GM12878 (cell line): ENCODE results near the gene NEDD8. TPM values are rescaled to one million over a fixed set of nuclear protein-coding genes. Genes with fewer than 3 reads are reported as not detected.

ENCODE experiments used
- ATAC-seq: fragments of 200-7000 bp; cut with Tn5 transposase; 3 replicates; pipeline ENCODE4 v1.9.1; 2020; ENCODE audit warnings: mild to moderate bottlenecking, moderate library complexity
- BruUV-seq: library from RNA; stranded (reverse); fragments of 400-500 nt; replicated peaks from 2 replicates; lab custom pipeline; 2021; lab: Mats Ljungman, UMichigan
- CTCF ChIA-PET: fragments of 300-600 bp; sonication (Branson Sonifier 250); formaldehyde crosslinking; extraction: SDS; loops from one replicate; lab custom pipeline; 2021; ENCODE audit warnings: inconsistent platforms; lab: Yijun Ruan, JAX
- POLR2A ChIA-PET: fragments of 350-600 bp; formaldehyde crosslinking; extraction: SDS; loops from one replicate; lab custom pipeline; 2021; ENCODE audit warnings: inconsistent platforms; lab: Charles Lee
- RAD21 ChIA-PET: fragments of 300-600 bp; sonication (Branson Sonifier 250); formaldehyde crosslinking; loops from one replicate; lab custom pipeline; 2023; ENCODE audit warnings: antibody characterized with exemption; ENCODE audit not compliant: unreplicated experiment; lab: Charles Lee
- SMC1A ChIA-PET: fragments of 300-600 bp; sonication (Branson Sonifier 250); formaldehyde crosslinking; loops from one replicate; lab custom pipeline; 2023; ENCODE audit not compliant: unreplicated experiment, uncharacterized antibody; lab: Charles Lee
- DNase-seq: peaks from one replicate; pipeline ENCODE4 v3.0.0-alpha.2; 2011; ENCODE audit warnings: low read depth, low spot score
- FAIRE-seq: peaks from 3 replicates; lab custom pipeline; 2011; peaks lifted over from hg19 to GRCh38; lab: Jason Lieb, UNC
- H2AFZ ChIP-seq: 2 replicates; pipeline ENCODE4 v1.6.0; 2011; ENCODE audit warnings: low read depth, low read length, control low read depth; ENCODE audit not compliant: control insufficient read depth
- H3K27ac ChIP-seq: 2 replicates; pipeline ENCODE4 v1.5.1; 2011; ENCODE audit warnings: control low read depth; ENCODE audit not compliant: control insufficient read depth, insufficient read depth
- H3K27me3 ChIP-seq, 2 experiments: replicated peaks in 1 of 2; 2 replicates each; pipeline versions ENCODE4 v1.6.0 to v1.6.1; 2011; ENCODE audit warnings: low read length in 1 of 2; ENCODE audit not compliant: control insufficient read depth in 2 of 2, insufficient read depth in 2 of 2
- H3K36me3 ChIP-seq, 2 experiments: 2 replicates each; pipeline ENCODE4 v1.5.1; 2011; ENCODE audit warnings: low read length in 1 of 2; ENCODE audit not compliant: control insufficient read depth in 2 of 2, insufficient read depth in 2 of 2
- H3K4me1 ChIP-seq: 2 replicates; pipeline ENCODE4 v1.6.1; 2011; ENCODE audit warnings: mild to moderate bottlenecking, low read length, moderate library complexity, mixed read lengths; ENCODE audit not compliant: control insufficient read depth, insufficient read depth
- H3K4me2 ChIP-seq: 2 replicates; pipeline ENCODE4 v1.6.0; 2011; ENCODE audit warnings: control low read depth; ENCODE audit not compliant: control insufficient read depth, insufficient read depth
- H3K4me3 ChIP-seq: fragments of 200-600 bp; sonication (generic); 2 replicates; pipeline ENCODE4 v1.5.1; 2016
- H3K79me2 ChIP-seq: 2 replicates; pipeline ENCODE4 v1.6.0; 2011; ENCODE audit warnings: low read length; ENCODE audit not compliant: control insufficient read depth, insufficient read depth
- H3K9ac ChIP-seq: 2 replicates; pipeline ENCODE4 v1.8.0; 2011; ENCODE audit warnings: low read length, control low read depth, mixed read lengths; ENCODE audit not compliant: control insufficient read depth, insufficient read depth
- H3K9me3 ChIP-seq: replicated peaks from 3 replicates; pipeline ENCODE4 v1.5.1; 2011; ENCODE audit warnings: mild to moderate bottlenecking, low read length; ENCODE audit not compliant: control insufficient read depth, insufficient read depth
- H4K20me1 ChIP-seq: 2 replicates; pipeline ENCODE4 v1.6.0; 2011; ENCODE audit not compliant: control insufficient read depth, insufficient read depth
- BCLAF1 ChIP-seq: fragments of 450-650 bp; IDR thresholded peaks from 2 replicates; pipeline ENCODE4 v1.6.1; 2017; ENCODE audit warnings: antibody characterized with exemption, mild to moderate bottlenecking, moderate library complexity
- CEBPZ ChIP-seq: fragments of 150-350 bp; IDR thresholded peaks from 2 replicates; pipeline ENCODE4 v1.6.1; 2016; ENCODE audit warnings: low read depth, low read length
- CTCF ChIP-seq, 3 experiments: IDR thresholded peaks in 2 of 3; conservative IDR thresholded peaks in 1 of 3; 2 replicates each; pipeline ENCODE4 v1.5.1; 2011; ENCODE audit warnings: low read depth in 3 of 3, low read length in 3 of 3, mild to moderate bottlenecking in 3 of 3, control low read depth in 2 of 3, moderate library complexity in 2 of 3, inconsistent platforms in 1 of 3, mixed read lengths in 1 of 3; ENCODE audit not compliant: control insufficient read depth in 2 of 3, insufficient read depth in 1 of 3; ENCODE audit errors: extremely low read depth in 1 of 3
- MYC ChIP-seq: IDR thresholded peaks from 2 replicates; pipeline ENCODE4 v1.6.1; 2011; ENCODE audit warnings: mild to moderate bottlenecking, low read length, moderate library complexity, inconsistent platforms; ENCODE audit not compliant: insufficient read depth, insufficient replicate concordance, insufficient read length, severe bottlenecking
- POLR2A ChIP-seq: IDR thresholded peaks from 2 replicates; pipeline ENCODE4 v1.6.1; 2011; ENCODE audit warnings: low read depth, mild to moderate bottlenecking, low read length
- SIX5 ChIP-seq: IDR thresholded peaks from 2 replicates; pipeline ENCODE4 v1.6.1; 2011; ENCODE audit warnings: mild to moderate bottlenecking, low read depth, low read length, moderate library complexity; ENCODE audit not compliant: severe bottlenecking
- ZNF687 ChIP-seq: fragments of 450-650 bp; IDR thresholded peaks from 2 replicates; pipeline ENCODE4 v1.6.1; 2017; ENCODE audit warnings: mild to moderate bottlenecking, moderate library complexity
- WGBS: methylation state at CpG from one replicate; pipeline ENCODE4 v1.1.6; 2016; ENCODE audit warnings: low lambda C conversion rate; ENCODE audit not compliant: insufficient replicate concordance, insufficient coverage; ENCODE audit errors: missing lambda C conversion rate; 5-methylcytosine and 5-hydroxymethylcytosine counted together
- in situ Hi-C: fragments of 300-500 bp; cut with MboI; formaldehyde crosslinking; loops from 9 replicates; pipeline ENCODE4 v1.14.3; 2018; ENCODE audit warnings: mixed read lengths
- intact Hi-C: fragments of 100-400 bp; cut with micrococcal nuclease; formaldehyde crosslinking; loops from one replicate; pipeline ENCODE4 v1.14.2; 2022; ENCODE audit not compliant: unreplicated experiment
- polyA plus RNA-seq, 11 experiments: library from polyadenylated mRNA; depleted of rRNA in 4 of 11; unstranded in 6 of 11; stranded (reverse) in 5 of 11; fragments of >200 nt; fragmentation: Nextera tagmentation in 4 of 11; fragmentation: Illumina TruSeq in 1 of 11; extraction: Ambion mirVana in 4 of 11; extraction: Trizol in 1 of 11; gene quantifications; 1 replicate in 1 of 11; 2 replicates in 10 of 11; pipeline versions ENCODE4 v1.2.1 to v1.2.3, GENCODE V29; 2011 to 2016; ENCODE audit warnings: inconsistent platforms in 2 of 11, missing spikeins in 2 of 11, low read depth in 1 of 11
- total RNA-seq, 4 experiments: library from RNA; depleted of rRNA in 3 of 4; stranded (reverse); fragments of >200 nt in 3 of 4; fragmentation: Illumina TruSeq in 1 of 4; extraction: Trizol in 1 of 4; gene quantifications; 2 replicates each; pipeline versions ENCODE4 v1.2.1 to v1.2.3, GENCODE V29; 2013 to 2021

NEDD8 gene
- total and polyA plus RNA-seq, 10 of the 15 experiments (the other 5 are each of a cell fraction or from before 2014, with no cell fraction given): 164 to 991 (median 300) TPM

GRCh38 chr14:24213866-24214662 lies 18.1 kb downstream of the NEDD8 start:
- in situ Hi-C loops: no loop called here
- FAIRE-seq: no peak
- RAD21 ChIA-PET: interaction anchor here (0.7 to 3.6 kb wide), 11 partner anchors 18 to 105 kb away, joined by 3 to 23 read pairs (median 8); partner anchors contain the start of genes CIDEB, IPO4, IRF9 and TINF2
- no peak for TF ChIP-seq CEBPZ
- no peak for TF ChIP-seq ZNF687
- TF ChIP-seq CTCF (IDR thresholded peaks at IDR 0.05 in 2 of 3, conservative IDR thresholded peaks at IDR 0.05 in 1 of 3; ENCODE audit: control insufficient read depth in 2 of 3, extremely low read depth in 1 of 3, insufficient read depth in 1 of 3, low read depth in 3 of 3, low read length in 3 of 3): no peak
- TF ChIP-seq MYC: no peak
- no peak for TF ChIP-seq BCLAF1
- TF ChIP-seq SIX5: no peak
- TF ChIP-seq POLR2A: no peak

More at GRCh38 chr14:24213866-24214662, 18.1 kb downstream of the NEDD8 start:
- H3K9ac ChIP-seq: peak overlapping the region; percentile 91
- ChIA-PET SMC1A (interaction anchor here (0.8 to 2.6 kb wide), 15 partner anchors 18 to 104 kb away, joined by 3 to 15 read pairs (median 4); partner anchors contain the start of genes CIDEB, IRF9, RABGGTA and TINF2), POLR2A (interaction anchor here (0.6 to 4.3 kb wide), 27 partner anchors 8 to 144 kb away, joined by 3 to 50 read pairs (median 4); partner anchors contain the start of genes DCAF11, EMC9, IPO4 and IRF9), CTCF (interaction anchor here (0.7 to 6.3 kb wide), 24 partner anchors 12 to 216 kb away, joined by 3 to 54 read pairs (median 4); partner anchors contain the start of genes CIDEB, IPO4, IRF9 and PSME2)
- WGBS: 90% methylated on average over 7 of the region's 7 CpGs
- H3K36me3 ChIP-seq: peaks cover 4 to 26% of the 10 kb centered on the region in 2 experiments
- H3K4me2 ChIP-seq: peak overlapping the region; percentile 85
- BruUV-seq: TSS peak; percentile 92
- peaks cover 15% of the 10 kb centered on the region for H3K4me1 ChIP-seq
- peak overlapping the region; percentile 62; the same call in 1 of the 2 replicates for H3K4me3 ChIP-seq
- DNase-seq (no peak), ATAC-seq (no peak)
- intact Hi-C loops: loop anchor here (1.0 to 10.0 kb wide), 4 partner anchors 18 to 199 kb away; partner anchors contain the start of genes GMPR2 and NEDD8
- no peaks in the 10 kb centered on the region for H4K20me1 ChIP-seq
- H2AFZ ChIP-seq: peak overlapping the region; percentile 69
- peaks cover 19% of the 10 kb centered on the region for H3K79me2 ChIP-seq
- peak overlapping the region; percentile 89 for H3K27ac ChIP-seq
- no peaks in the 10 kb centered on the region for H3K9me3 ChIP-seq
- H3K27me3 ChIP-seq: no peaks in the 10 kb centered on the region
